GM21619 (cell line): ENCODE data around the gene GNG7.
A peak's percentile ranks its signal among the peaks of the same experiment; 100 is the strongest.
"Not testable (repeated sequence)": the region's sequence is repeated elsewhere in the genome, so short reads cannot be mapped to it uniquely, and the experiment has no call there.

Source experiments
- ATAC-seq: cut with Tn5 transposase; IDR thresholded peaks from one replicate; pipeline ENCODE4 v1.9.1; 2021; ENCODE audit not compliant: unreplicated experiment

GNG7 gene

DNA sequence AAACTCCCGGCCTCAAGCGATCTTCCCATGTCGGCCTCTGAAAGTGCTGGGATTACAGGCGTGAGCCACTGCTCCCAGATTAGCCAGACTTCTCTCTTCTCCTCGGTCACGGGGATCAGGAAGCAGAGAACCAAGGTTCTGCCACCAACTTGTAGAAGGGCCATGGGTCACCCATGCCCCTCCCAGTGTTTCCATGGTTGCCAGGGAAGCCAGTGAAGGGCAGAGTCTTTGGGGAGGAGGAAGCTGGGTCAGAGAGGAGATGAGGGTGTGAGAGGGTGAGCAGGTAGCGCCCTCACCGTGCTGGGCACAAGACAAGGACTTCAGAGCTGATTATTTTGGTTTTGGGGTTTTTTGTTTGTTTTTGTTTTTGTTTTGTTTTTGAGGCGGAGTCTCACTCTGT, 77.1 kb downstream of the GNG7 start:
- no peak for ATAC-seq

DNA sequence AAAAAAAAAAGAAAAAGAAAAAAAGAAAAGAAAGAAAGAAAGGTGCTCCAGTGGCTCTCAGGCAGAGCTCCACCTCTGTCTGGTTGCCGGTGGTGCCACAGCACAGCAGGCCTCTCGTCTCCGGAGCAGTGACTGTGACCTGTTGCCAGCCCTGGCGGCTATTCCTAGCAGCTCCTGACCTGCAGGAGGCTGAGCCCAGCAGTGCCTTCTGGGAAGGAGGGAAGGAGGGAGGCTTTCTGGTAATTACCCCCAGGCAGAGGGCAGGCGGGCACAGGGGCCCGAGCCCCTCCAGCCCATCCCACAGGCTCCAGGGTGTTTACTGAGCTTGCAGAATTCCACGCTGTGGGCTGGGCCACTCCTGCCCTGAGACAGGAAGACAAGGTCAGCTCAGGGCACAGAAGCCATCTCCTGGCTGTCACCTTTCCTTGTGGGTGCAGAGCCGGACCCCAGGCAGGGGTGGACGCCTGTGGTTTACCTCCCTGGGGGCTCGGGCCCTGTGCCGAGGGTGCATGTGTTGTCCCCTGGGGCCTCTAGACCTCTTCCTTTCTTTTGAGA, 77.9 kb downstream of the GNG7 start:
- ATAC-seq: no peak

DNA sequence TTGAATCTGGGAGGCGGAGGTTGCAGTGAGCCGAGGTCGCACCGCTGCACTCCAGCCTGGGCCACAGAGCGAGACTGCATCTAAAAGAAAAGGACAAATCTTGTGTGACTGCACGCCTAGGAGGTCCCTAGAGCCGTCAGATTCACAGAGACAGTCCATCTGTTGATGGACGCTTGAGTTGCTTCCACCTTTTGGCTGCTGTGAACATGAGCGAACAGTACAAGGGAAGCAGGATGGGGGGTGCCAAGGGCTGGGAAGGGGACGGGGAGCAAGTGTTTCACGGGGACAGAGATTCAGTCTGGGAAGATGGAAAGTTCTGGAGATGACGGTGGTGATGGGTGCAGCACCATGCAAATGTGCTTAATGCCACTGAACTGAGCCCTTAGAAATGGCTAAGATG, 78.7 kb downstream of the GNG7 start:
- ATAC-seq: no peak

DNA sequence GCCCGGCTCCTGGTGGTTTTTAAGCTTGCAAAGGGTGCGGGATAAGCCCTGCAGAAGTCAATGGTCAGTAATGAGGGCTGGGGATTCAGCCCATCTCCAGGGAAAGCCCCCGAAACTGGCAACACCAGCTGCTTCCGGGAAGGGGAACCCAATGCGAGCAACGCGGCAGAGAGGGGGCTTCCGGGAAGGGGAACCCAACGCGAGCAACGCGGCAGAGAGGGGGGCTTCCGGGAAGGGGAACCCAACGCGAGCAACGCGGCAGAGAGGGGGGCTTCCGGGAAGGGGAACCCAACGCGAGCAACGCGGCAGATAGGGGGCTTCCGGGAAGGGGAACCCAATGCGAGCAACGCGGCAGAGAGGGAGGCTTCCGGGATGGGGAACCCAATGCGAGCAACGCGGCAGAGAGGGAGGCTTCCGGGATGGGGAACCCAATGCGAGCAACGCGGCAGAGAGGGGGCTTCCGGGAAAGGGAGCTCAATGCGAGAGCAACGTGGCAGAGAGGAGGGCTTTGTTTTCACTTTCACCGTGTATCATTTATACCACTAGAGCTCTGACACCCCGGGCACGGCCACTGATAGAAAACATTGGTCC, 80.0 kb downstream of the GNG7 start:
- not testable (repeated sequence) for ATAC-seq

DNA sequence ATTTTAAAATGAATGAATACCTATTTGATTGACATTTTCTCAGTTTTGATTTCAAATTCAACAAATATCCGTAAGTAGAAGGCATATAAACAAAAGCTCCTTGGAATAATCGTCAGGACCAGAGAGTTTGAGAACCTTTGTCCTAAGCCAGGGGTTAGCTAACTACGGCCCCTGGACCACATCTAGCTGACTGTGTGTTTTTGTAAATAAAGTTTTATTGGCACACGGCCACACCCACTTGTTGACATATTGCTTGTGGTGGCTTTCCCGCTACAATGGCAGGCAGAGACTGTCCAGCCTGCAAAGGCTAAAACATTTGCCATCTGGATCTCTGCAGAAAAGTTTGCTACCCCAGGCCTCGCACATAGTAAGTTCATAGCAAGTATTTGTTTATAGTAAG, 83.4 kb downstream of the GNG7 start:
- ATAC-seq: no peak

DNA sequence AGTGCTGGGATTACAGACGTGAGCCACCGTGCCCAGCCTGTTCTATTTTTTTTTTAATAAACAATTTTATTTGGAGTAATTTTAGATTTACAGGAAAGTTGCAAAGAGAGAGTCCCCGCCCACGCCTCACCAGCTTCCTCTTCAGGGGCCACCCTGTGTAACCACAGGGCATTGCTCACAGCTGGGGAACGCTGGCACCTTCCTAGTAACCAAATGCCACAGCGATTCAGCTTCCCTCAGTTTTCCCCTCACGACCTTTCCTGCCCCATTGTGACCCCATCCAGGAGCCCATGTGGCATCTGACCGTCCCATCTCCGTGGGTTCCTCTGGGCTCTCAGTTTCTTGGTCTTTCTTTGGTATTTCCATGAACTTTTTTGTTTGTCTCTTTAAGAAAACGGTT, 83.9 kb downstream of the GNG7 start:
- no peak for ATAC-seq

DNA sequence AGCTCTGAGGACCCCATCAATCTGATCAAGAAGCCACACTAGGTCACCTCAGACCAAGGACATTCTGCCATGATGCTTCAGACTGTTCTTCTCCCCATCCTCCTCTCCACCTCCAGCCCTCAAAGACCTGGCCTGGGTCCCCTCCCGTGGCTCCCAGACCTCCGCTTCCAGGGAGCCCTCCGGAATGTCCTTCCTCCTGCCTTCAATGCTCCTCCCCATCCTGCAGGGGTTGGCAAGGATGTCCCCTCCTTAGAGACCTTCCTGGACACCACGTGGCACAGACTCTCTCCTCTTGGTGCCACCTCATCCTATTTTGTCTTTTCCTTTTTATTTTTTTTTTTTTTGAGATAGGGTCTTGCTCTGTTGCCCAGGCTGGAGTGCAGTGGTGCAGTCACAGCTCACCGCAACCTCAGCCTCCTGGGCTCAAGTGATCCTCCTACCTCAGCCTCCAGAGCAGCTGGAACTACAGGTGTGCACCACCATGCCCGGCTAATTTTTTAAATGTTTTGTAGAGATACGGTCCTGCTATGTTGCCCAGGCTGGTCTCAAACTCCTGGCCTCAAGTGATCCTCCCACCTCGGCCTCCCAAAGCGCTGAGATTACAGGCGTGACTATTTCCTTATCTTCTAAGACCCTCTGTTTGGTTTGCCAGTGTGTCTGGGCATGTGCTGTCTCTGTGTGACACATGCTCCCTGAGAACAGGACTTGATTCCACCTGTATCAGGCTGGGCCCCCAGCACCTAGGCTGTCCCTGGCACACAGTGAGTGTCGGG, 84.9 kb downstream of the GNG7 start:
- no peak for ATAC-seq

DNA sequence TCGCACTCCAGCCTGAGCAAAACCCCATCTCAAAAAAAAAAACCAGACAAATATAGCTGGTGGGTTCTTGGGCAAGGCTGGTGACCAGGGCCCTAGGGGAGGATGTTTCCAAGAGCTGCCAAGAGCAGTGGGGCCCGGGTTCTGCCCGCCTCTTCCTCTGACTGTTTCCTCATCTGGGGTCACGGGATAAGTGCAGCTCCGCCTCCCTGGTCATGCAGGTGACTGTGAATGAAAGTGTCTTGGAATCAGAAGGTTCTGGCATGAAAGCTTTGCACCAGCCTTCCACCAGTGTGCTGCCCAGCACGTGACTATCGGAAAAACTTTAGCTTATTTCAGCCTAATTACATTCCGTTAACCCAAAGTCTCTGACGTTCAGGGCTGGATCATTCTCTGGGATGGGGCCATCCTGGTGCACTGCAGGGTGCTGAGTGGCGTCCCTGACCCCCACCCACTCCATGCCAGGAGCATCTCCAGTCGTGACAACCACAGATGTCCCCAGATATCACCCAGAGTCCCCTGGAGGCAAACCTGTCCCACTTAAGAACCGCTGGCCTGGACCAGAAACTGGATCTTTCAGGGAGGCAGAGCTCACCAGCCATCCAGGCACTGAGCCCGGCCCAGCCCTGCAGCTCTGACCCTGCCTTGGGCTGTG, 85.6 kb downstream of the GNG7 start:
- ATAC-seq: no peak

DNA sequence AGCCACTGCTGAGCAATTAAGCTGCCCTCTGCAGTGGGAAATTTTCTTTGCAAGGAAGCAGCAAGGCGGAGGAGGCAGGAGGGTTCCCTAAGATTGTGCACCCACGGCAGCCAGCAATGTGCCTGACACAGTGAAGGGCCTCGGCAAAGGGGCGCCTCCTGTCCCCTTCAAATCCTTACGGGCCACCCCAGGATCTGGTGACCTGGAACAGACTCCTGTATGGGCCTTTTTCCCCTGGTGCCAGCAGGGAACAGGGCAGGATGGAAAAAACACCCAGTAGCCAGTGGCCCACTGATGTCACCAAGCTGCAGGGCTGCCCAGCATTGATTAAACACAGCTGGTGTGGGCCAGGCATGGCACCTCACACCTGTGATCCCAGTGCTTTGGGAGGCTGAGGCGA, 86.7 kb downstream of the GNG7 start:
- ATAC-seq: no peak

DNA sequence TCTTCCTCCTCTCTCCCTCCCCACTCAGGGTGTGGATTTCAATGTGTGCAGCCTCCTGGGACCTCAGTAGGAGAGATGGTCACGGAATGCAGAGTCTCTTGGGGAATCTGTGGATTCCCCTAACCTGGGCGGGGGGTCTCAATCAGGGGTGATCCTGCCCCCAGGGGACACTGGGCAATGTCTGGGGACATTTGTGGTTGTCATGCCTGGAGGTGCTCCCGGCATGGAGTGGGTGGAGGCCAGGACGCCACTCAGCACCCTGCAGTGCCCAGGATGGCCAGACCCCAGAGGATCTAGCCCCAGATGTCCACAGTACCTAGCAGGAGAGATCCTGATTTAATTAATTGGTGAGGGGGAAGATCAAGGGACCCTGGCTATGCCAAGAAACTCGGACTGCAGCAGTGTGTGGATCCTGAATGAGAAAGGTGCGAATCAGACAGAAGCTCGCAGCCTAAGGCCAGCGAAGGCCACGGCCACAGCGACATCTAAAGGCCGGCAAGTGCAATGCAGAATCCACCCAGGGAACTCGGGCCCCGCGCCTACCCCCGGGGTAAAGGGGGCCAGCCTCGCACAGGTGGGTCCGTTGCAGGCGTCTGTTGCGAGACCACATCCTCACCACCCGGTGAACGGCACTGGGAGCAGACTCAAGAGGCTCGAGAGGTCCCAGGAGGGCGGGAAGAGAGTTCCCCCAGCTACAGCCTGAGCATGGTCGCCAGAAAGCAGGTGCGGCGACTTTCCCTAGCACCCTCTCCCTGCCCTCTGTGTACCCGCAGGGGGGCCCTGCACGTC, 88.8 kb downstream of the GNG7 start:
- no peak for ATAC-seq

DNA sequence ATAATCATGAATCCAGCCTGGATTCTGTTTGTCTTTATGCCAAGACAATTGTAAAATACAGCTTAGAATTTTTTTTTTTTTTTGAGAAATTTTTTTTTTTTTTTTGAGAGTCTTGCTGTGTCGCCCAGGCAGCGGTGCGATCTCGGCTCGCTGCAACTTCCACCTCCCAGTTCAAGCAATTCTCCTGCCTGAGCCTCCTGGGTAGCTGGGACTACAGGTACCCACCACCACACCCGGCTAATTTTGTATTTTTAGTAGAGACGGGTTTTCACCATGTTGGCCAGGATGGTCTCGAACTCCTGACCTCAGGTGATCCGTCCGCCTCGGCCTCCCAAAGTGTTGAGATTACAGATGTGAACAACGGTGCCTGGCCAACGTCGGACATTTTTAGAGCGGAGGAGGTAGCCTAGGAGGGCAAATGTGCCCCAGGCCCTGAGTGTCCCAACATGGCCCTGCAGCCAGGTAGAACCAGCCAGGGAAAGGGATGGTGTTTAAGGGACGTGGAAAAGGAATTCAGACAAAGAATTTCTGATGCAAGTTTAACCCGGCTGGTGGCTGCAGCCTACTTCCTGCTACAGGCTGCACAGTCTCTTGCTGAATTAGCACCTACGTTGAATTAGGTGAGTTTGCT, 89.8 kb downstream of the GNG7 start:
- ATAC-seq: no peak

DNA sequence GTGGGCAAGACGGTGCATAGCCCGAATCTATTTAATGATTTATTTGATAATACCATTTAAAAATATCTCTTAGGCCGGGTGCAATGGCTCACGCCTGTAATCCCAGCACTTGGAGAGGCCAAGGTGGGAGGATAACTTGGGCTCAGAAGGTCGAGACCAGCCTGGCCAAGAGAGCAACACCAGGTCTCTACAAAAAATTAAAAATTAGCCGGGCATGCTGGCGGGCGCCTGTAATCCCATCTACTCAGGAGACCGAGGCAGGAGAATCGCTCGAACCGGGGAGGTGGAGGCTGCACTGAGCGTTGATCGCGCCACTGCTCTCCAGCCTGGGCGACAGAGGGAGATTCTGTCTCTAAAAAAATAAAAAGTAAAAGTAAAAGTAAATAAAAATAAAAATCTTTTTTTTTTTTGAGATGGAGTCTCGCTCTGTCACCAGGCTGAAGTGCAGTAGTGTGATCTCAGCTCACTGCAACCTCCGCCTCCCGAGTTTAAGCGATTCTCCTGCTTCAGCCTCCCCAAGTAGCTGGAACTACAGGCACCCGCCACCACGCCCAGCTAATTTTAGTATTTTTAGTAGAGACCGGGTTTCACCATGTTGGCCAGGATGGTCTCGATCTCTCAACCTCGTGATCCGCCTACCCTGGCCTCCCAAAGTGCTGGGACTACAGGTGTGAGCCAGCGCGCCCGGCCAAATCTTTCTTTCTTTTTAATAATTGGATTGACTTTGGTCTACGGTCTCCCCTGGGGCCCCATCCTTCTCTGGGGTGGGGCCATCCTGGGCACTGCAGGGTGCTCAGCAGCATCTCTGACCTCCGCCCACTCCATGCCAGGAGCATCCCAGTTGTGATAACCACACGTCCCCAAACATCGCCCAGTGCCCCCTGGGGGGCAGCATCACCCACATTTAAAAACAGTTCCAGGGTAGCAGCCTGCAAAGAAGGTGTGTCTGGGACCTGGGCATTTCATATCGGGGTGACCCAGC, 90.7 kb downstream of the GNG7 start:
- ATAC-seq: no peak

DNA sequence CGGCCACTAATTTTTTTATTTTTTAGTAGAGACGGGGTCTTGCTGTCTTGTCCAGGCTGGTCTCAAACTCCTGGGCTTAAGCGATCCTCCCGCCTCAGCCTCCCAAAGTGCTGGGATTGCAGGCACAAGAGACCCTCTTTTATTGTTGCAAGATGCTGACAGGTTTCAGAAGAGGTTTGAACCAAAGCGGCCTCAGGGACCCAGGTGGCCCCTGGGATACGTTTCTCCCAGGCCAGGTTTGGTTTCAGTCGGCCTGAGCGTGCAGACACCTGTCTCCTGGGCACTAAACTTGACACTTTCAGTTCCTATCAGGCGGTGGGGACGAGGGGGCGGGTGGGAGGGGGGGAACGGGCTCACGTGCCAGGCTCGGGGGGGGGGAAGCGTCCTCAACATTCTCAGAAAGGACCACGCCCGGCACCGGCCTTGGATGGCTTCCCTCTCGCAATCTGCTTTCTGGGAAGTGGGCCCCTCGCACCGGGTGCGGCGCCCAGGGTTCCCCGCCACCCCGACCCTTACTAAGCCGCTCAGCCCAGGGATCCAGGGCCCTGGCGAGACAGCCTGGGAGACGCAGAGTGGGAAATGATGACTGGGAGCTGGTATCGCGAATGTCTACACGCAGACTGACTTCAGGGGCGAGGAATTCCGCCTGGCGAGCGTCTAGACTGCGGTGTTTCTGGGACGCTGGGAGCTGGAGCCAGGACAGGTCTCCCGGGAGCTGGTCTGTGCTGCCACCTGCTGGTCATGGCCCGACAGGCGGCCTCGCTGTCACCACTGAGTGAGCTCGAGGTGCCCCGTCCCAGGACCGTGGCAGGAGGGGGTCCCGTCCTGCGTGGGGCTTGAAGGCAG, 91.6 kb downstream of the GNG7 start:
- ATAC-seq: peak; percentile 34

DNA sequence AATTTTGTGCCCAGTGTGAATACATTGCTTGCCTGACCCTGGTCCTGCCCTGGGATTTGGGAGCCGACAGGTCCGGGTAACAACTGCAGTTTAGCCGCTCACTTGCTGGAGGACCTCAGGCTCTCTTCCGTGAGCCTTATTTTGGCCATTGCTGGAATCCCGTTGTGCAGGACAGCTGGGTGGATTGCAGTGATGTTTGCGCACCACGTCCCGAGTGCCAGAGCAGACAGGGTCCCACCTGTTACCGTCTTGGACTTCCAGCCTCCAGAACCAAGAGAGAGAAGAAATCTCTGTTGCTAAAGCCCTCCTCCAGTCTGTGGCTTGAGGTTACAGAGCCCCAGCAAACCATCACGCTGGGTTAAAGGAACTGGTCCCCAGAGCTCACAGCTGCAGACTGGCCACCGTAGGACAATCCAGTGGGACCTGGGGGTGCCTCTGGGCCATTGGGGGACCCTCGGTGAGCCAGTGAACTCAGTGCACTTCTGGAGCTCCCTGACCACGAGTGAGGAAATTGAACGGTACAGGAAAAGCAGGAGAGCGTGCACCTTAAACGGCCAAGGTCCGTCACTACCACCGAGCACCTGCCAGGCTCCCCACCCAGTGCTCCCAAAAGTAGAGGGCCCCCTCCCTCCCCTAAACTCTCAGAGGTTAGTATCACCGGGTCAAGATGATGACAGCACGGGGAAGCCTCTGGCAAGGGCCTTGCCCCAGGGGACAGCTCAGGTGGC, 92.9 kb downstream of the GNG7 start:
- no peak for ATAC-seq

DNA sequence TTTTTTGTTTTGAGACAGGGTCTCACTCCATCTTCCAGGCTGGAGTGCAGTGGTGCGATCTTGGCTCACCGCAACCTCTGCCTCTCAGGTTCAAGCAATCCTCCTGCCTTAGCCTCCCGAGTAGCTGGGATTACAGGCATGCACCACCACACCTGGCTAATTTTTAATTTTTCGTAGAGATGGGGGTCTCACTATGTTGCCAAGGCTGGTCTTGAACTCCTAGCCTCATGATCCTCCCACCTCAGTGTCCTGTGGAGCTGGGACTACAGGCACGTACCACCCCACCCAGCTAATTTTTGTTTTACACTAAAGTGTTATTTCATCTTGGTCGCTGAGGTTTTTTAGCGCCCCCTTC, 93.5 kb downstream of the GNG7 start:
- not testable (repeated sequence) for ATAC-seq

DNA sequence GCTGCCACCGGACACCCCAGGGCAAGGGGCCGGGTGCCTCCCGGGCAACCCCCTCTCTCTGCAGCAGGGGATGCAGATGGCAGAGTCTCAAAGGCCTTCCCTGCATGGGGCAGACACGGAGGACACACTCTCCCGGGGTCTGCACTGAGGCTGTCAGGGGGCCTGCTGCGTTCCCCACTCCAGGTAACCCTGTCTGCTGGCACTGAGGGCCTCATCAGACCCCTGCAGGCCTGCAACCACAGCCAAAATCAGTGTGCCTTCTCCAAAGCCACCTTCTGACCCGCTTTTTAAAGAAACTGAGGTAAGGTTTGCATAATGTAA, 93.9 kb downstream of the GNG7 start:
- no peak for ATAC-seq

DNA sequence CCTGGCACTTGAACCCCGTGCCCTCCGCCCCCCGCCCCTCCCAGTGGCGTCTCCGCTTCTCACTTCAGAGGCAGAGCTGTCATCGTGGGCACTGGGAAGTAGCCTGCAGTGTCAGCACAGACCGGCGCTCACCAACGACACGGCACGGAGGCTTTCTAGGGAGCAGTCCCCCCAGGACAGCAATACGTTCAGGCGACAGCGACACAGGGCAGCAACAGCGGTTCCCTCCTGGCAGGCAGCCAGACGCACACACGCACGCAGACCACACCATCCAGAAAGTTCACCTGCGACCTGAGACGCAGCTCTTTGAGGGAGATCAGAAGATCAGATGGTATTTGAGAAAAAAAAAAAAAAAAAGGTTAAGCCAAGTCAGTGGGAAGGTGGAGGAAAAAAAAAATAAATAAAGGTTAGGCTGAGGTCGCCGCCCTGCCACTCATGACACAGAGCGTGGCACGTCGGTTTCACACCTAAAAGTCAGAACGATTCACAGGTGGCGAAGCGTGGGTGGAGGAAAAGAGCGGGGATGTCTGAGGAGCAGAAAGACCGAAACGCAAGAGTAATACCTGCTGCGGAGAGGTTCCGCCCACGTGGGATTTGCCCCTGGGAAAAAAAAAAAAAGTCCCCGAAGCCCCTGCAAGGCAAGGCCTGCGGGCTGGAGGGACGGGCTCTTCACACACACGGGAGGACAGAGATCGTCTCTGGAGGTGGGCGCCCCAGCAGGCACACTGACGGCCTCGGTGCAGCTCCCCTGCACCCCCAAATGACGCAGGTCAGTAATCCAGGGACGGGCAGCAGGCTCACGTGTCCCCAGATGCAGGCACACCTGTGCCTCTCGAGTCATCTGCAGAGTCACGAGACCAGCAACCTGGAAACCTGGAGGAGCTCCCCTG, 94.5 kb downstream of the GNG7 start:
- ATAC-seq: no peak
